ENCODE results near the gene NFATC1.

DNA sequence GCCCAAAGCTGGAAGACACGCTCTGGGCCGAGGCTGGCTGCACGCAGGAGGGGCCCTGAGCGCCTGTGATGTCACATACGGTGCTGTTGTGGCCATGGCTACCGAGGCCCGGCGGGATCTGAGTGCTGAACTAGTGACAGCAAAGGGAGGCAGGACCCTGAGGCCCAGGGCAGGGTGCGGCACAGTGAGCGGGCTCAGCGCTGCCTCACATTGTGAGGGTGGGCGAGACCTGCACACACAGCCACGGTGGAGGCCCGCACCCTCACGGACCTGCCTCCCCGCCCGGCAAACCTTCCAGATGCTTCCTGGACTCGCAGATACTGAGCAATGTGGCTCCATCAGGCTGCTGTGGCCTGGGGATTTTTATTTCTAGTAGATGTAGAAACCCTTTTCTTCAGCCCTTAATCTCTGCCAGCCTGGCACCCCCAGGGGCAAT, 150.0 kb downstream of the NFATC1 start:
- TF ChIP-seq EZH2phosphoT487 (IDR thresholded peaks at IDR 0.05; ENCODE audit: insufficient read depth, low read depth), result no peak
- TF ChIP-seq EZH2 (IDR thresholded peaks at IDR 0.05; ENCODE audit: insufficient read depth, poor library complexity, severe bottlenecking), result no peak
